Transverse colon (tissue), 4 donors: ENCODE measurements around the gene CLEC20A. TPM values are rescaled to one million over a fixed set of nuclear protein-coding genes. Genes with fewer than 3 reads are reported as not detected.

Source experiments
- DNase-seq: peaks from one replicate; pipeline ENCODE4 v3.0.0-alpha.2; 2019
- H3K27ac ChIP-seq, 4 donors: fragments of 200-600 bp; sonication (generic); 2 replicates each; pipeline ENCODE4 v1.5.1; 2016 to 2018; ENCODE audit warnings: inconsistent platforms in 4 of 4
- H3K27me3 ChIP-seq: fragments of 200-600 bp; sonication (generic); 2 replicates; pipeline ENCODE4 v1.5.1; 2017; ENCODE audit warnings: inconsistent platforms
- H3K36me3 ChIP-seq, 4 donors: fragments of 200-600 bp; sonication (generic); 2 replicates each; pipeline ENCODE4 v1.5.1; 2017 to 2019; ENCODE audit warnings: inconsistent platforms in 4 of 4
- H3K4me1 ChIP-seq, 4 donors: fragments of 200-600 bp; sonication (generic); 2 replicates each; pipeline ENCODE4 v1.5.1; 2017 to 2020; ENCODE audit warnings: inconsistent platforms in 4 of 4
- H3K4me3 ChIP-seq, 4 donors: fragments of 200-600 bp; sonication (generic); 1 replicate in 1 of 4; 2 replicates in 3 of 4; pipeline versions ENCODE4 v1.5.1 to v1.6.1; 2017 to 2019; ENCODE audit warnings: inconsistent platforms in 4 of 4
- H3K9me3 ChIP-seq, 2 donors: fragments of 200-600 bp; sonication (generic); 2 replicates each; pipeline ENCODE4 v1.5.1; 2017 to 2019; ENCODE audit warnings: inconsistent platforms in 2 of 2
- EP300 ChIP-seq: sonication (generic); formaldehyde crosslinking; IDR thresholded peaks from one replicate; pipeline ENCODE4 v1.6.1; 2017; ENCODE audit warnings: antibody characterized with exemption, low read depth
- POLR2A ChIP-seq: fragments of 450-650 bp; IDR thresholded peaks from one replicate; pipeline ENCODE4 v1.6.1; 2016; ENCODE audit warnings: antibody characterized with exemption, mild to moderate bottlenecking, moderate library complexity
- POLR2AphosphoS5 ChIP-seq, 3 donors: sonication (generic); formaldehyde crosslinking; IDR thresholded peaks; one replicate each; pipeline ENCODE4 v1.6.1; 2016; ENCODE audit warnings: antibody characterized with exemption in 3 of 3
- WGBS, 2 donors: methylation state at CpG; one replicate each; pipeline ENCODE4 v1.1.5; 2018; ENCODE audit warnings: low coverage in 1 of 2; 5-methylcytosine and 5-hydroxymethylcytosine counted together
- in situ Hi-C, 4 donors: fragments of 200-750 bp; cut with MboI; loops; one replicate each; pipeline versions ENCODE4 v1.15.0 to v1.15.1; 2017; ENCODE audit warnings: low sequenced_read_pairs in 3 of 4, low pct_ligation_motif_present in 1 of 4, low pct_unique_long_range_greater_than_20kb in 1 of 4
- intact Hi-C: fragments of 100-400 bp; cut with DNase I; formaldehyde crosslinking; loops from one replicate; pipeline ENCODE4 v1.15.1; 2023; ENCODE audit warnings: low total_unique reads
- total RNA-seq, 4 donors: library from RNA; depleted of rRNA; stranded (reverse); fragments of >200 nt; gene quantifications; one replicate each; pipeline ENCODE4 v1.1.0, GENCODE V29; 2016
- TF ChIP-seq, protein P1 (sequence below), 5 experiments: fragments of 200-600 bp in 3 of 5; fragments of 450-650 bp in 2 of 5; sonication (generic) in 3 of 5; IDR thresholded peaks; 1 replicate in 2 of 5; 2 replicates in 3 of 5; pipeline ENCODE4 v1.5.1; 2016 to 2017; ENCODE audit warnings: antibody characterized with exemption in 5 of 5, inconsistent platforms in 3 of 5, mild to moderate bottlenecking in 2 of 5, moderate library complexity in 1 of 5

Gene CLEC20A
- total RNA-seq, 4 donors from 2014 or later = not detected

- TF ChIP-seq EP300 (no peak), POLR2AphosphoS5 (IDR thresholded peaks at IDR 0.05) (no peak), POLR2A (no peak)
- TF ChIP-seq, protein P1, sequence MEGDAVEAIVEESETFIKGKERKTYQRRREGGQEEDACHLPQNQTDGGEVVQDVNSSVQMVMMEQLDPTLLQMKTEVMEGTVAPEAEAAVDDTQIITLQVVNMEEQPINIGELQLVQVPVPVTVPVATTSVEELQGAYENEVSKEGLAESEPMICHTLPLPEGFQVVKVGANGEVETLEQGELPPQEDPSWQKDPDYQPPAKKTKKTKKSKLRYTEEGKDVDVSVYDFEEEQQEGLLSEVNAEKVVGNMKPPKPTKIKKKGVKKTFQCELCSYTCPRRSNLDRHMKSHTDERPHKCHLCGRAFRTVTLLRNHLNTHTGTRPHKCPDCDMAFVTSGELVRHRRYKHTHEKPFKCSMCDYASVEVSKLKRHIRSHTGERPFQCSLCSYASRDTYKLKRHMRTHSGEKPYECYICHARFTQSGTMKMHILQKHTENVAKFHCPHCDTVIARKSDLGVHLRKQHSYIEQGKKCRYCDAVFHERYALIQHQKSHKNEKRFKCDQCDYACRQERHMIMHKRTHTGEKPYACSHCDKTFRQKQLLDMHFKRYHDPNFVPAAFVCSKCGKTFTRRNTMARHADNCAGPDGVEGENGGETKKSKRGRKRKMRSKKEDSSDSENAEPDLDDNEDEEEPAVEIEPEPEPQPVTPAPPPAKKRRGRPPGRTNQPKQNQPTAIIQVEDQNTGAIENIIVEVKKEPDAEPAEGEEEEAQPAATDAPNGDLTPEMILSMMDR (IDR thresholded peaks at IDR 0.05) = no peak
- Histone ChIP-seq H3K4me1 (peaks cover 0 to 4% (median 2%) of the 10 kb centered on the region in 4 donors), H3K36me3 (no peaks in the 10 kb centered on the region), H3K27me3 (peaks cover 7% of the 10 kb centered on the region), H3K27ac (no peak overlapping the region), H3K9me3 (no peaks in the 10 kb centered on the region), H3K4me3 (no peak overlapping the region)
- intact Hi-C loops (no loop called here), in situ Hi-C loops (no loop called here)
- no peak for DNase-seq
- WGBS, 2 donors = 89 to 100% methylated on average over 1 to 4 of the region's 4 CpGs
Measured at GRCh38 chr1:178491721-178492120, 5.0 kb downstream of the CLEC20A start.

- TF ChIP-seq, protein P1 (IDR thresholded peaks at IDR 0.05) = no peak
- TF ChIP-seq POLR2AphosphoS5 (IDR thresholded peaks at IDR 0.05) = no peak
- TF ChIP-seq POLR2A = no peak
- TF ChIP-seq EP300 = no peak
- in situ Hi-C loops = no loop called here
- H3K4me1 ChIP-seq = peaks cover 0 to 7% (median 2%) of the 10 kb centered on the region in 4 donors
- DNase-seq = no peak
- peaks cover 11% of the 10 kb centered on the region for H3K27me3 ChIP-seq
- H3K27ac ChIP-seq = no peak overlapping the region
- WGBS, 2 donors = 95% methylated on average over 9 of the region's 9 CpGs; no CpG with 5 or more reads in 1 of the 2 donors
- no peaks in the 10 kb centered on the region for H3K9me3 ChIP-seq
- intact Hi-C loops = no loop called here
- H3K36me3 ChIP-seq = no peaks in the 10 kb centered on the region
- no peak overlapping the region for H3K4me3 ChIP-seq
Measured at GRCh38 chr1:178490967-178491366, 5.8 kb downstream of the CLEC20A start.

DNA sequence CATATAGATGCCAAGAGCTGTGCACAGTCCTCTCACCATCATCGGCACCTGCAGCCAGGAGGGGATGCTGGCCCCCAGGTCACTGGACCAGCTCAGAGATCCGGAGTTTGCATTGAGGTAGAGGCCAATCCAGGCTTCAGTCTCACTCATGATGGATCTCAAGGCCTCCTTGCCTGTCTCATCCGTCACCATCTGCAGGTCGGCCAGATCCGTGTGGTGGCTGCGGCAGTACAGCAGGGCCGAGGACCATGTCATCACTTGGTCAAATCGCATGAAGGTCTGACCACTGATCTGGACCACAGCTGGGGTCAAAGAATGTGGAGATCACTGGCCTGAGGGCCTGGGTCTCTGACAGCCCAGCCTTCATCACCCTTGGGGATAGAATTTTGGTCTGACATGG lies 6.6 kb downstream of the CLEC20A start:
- in situ Hi-C loops (no loop called here), intact Hi-C loops (no loop called here)
- 96 to 100% methylated on average over 1 to 8 of the region's 8 CpGs for WGBS, 2 donors
- peaks cover 0 to 7% (median 2%) of the 10 kb centered on the region in 4 donors for H3K4me1 ChIP-seq
- H3K27ac ChIP-seq = no peak overlapping the region
- H3K4me3 ChIP-seq = no peak overlapping the region
- no peaks in the 10 kb centered on the region for H3K36me3 ChIP-seq
- H3K27me3 ChIP-seq = peaks cover 11% of the 10 kb centered on the region
- no peak for DNase-seq
- H3K9me3 ChIP-seq = no peaks in the 10 kb centered on the region
- TF ChIP-seq, protein P1 (IDR thresholded peaks at IDR 0.05) = no peak

- Histone ChIP-seq H3K27me3 (peaks cover 11% of the 10 kb centered on the region), H3K9me3 (no peaks in the 10 kb centered on the region), H3K4me1 (peaks cover 0 to 7% (median 2%) of the 10 kb centered on the region in 4 donors), H3K36me3 (no peaks in the 10 kb centered on the region), H3K27ac (no peak overlapping the region), H3K4me3 (no peak overlapping the region)
- no peak for DNase-seq
- intact Hi-C loops (no loop called here), in situ Hi-C loops (no loop called here)
- TF ChIP-seq POLR2A = no peak
- TF ChIP-seq, protein P1 (IDR thresholded peaks at IDR 0.05) = no peak
- no peak for TF ChIP-seq EP300
- no peak for TF ChIP-seq POLR2AphosphoS5 (IDR thresholded peaks at IDR 0.05)
- WGBS, 2 donors = 88 to 100% methylated on average over 2 to 4 of the region's 4 CpGs
Measured at GRCh38 chr1:178489399-178489798, 7.4 kb downstream of the CLEC20A start.
